Measurements from ENCODE around the gene CPA1.

CPA1 gene

GRCh38 chr7:130423501-130424037 is 43.3 kb downstream of the CPA1 start:
- no peak overlapping the region for H3K4me3 ChIP-seq (ENCODE audit: low read depth, low read length)
- no peak for TF ChIP-seq CTCF (IDR thresholded peaks at IDR 0.05; ENCODE audit: low read depth, low read length)
- no peaks in the 10 kb centered on the region for H3K9me3 ChIP-seq (ENCODE audit: severe bottlenecking)
- H3K27me3 ChIP-seq (ENCODE audit: insufficient read depth, low read depth, severe bottlenecking), result no peaks in the 10 kb centered on the region
- H3K27ac ChIP-seq, result no peak overlapping the region
- DNase-seq, result no peak
- H3K36me3 ChIP-seq, result no peaks in the 10 kb centered on the region; the same call in 1 of the 2 replicates

DNA sequence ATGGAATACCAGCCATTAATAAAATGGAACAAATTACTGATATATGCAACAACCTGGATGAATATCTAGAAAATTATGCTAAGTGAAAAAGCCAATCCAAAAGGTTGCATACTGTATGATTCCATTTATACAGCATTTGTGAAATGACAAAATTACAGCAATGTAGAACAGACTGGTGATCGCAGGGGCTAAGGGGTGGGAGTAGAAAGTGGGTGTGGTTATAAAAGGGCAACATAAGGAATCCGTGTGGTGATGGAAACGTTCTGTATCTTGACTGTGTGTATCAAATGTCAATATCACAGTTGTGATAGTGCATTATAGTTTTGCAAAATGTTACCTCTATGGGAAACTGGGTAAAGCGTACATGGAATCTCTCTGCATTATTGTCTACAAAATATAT is 45.5 kb downstream of the CPA1 start:
- TF ChIP-seq CTCF (IDR thresholded peaks at IDR 0.05; ENCODE audit: low read depth, low read length), result no peak
- no peak for DNase-seq
- Histone ChIP-seq H3K27me3 (ENCODE audit: insufficient read depth, low read depth, severe bottlenecking) (no peaks in the 10 kb centered on the region), H3K36me3 (no peaks in the 10 kb centered on the region; the same call in 1 of the 2 replicates), H3K9me3 (ENCODE audit: severe bottlenecking) (no peaks in the 10 kb centered on the region), H3K4me3 (ENCODE audit: low read depth, low read length) (no peak overlapping the region), H3K27ac (no peak overlapping the region)

GRCh38 chr7:130426564-130426963 is 46.3 kb downstream of the CPA1 start:
- Histone ChIP-seq H3K4me3 (ENCODE audit: low read depth, low read length) (no peak overlapping the region), H3K36me3 (no peaks in the 10 kb centered on the region; the same call in 1 of the 2 replicates), H3K27me3 (ENCODE audit: insufficient read depth, low read depth, severe bottlenecking) (no peaks in the 10 kb centered on the region), H3K27ac (no peak overlapping the region), H3K9me3 (ENCODE audit: severe bottlenecking) (no peaks in the 10 kb centered on the region)
- no peak for DNase-seq
- TF ChIP-seq CTCF (IDR thresholded peaks at IDR 0.05; ENCODE audit: low read depth, low read length), result no peak

DNA sequence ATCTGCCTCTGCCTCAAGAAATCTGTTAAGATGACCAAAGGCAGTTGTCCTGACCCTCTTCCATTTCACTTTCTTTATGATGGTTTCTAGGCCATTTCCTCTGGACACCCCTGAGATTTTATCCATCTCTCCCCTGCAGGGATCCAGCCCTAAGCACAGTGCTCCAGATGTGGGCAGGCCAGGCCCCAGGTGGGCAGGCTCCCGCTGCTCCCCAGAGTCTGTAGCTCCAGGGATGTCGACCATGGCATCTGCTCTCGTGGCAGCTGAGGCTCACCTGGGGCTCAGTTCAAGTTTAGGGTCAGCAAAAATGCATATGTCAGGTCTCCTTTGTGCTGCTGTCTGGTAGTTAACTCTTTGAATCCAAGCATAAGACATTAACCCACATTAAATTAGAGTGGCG is 48.7 kb downstream of the CPA1 start:
- TF ChIP-seq CTCF (IDR thresholded peaks at IDR 0.05; ENCODE audit: low read depth, low read length), result no peak
- H3K27ac ChIP-seq, result no peak overlapping the region
- no peaks in the 10 kb centered on the region for H3K27me3 ChIP-seq (ENCODE audit: insufficient read depth, low read depth, severe bottlenecking)
- H3K9me3 ChIP-seq (ENCODE audit: severe bottlenecking), result no peaks in the 10 kb centered on the region
- H3K36me3 ChIP-seq, result no peaks in the 10 kb centered on the region; the same call in 1 of the 2 replicates
- no peak for DNase-seq
- H3K4me3 ChIP-seq (ENCODE audit: low read depth, low read length), result no peak overlapping the region

DNA sequence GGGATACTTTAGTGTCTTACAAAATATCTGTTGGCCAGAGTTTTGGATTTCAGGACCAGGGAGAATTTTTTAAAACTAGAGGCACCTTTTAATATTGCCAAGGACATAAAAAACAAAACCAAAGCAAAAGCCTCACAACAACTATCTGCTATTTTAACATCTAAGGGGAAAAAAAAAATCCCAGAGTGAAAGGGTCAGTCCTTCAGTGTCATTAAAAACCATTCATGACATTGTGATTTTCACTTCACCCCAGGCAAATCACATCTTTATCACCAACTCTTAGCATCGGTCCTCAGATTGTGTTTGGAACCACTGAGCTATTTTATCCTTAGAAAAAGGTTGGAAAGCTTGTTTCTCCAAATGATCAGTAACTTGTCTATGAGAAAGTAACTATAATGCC is 49.8 kb downstream of the CPA1 start:
- H3K36me3 ChIP-seq, result no peaks in the 10 kb centered on the region; the same call in 1 of the 2 replicates

More for the DNA sequence above, 49.8 kb downstream of the CPA1 start:
- H3K4me3 ChIP-seq (ENCODE audit: low read depth, low read length), result no peak overlapping the region
- no peaks in the 10 kb centered on the region for H3K9me3 ChIP-seq (ENCODE audit: severe bottlenecking)
- H3K27me3 ChIP-seq (ENCODE audit: insufficient read depth, low read depth, severe bottlenecking), result no peaks in the 10 kb centered on the region
- no peak overlapping the region for H3K27ac ChIP-seq
- TF ChIP-seq CTCF (IDR thresholded peaks at IDR 0.05; ENCODE audit: low read depth, low read length), result no peak
- no peak for DNase-seq
